Measurements from ENCODE around the gene CCNG1.

The CCNG1 gene

DNA sequence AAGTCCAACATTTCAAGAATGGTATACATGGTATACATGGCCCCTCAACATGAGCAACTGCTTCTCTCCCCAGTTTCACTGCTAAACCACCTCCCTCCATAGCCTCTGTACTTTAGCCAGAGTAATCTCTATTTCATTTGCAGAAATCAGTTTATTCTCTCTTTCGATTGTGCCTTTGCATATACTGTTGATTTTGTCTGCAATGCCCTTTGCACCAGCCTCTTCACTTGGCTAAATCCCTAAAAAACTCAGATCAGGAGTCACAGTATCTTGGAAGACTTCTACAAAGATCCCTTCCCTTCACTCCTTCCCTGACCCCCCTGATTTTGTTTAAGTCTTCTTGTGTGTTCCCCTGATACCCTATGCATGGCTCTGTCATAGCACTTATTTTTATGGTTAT lies 4.9 kb upstream of the CCNG1 start:
- no peak for DNase-seq (ENCODE audit: low spot score)
- TF ChIP-seq CTCF (IDR thresholded peaks at IDR 0.05; ENCODE audit: extremely low read depth, missing control alignments), result no peak

- TF ChIP-seq CTCF (IDR thresholded peaks at IDR 0.05; ENCODE audit: extremely low read depth, missing control alignments), result no peak
- no peak for DNase-seq (ENCODE audit: low spot score)
These were observed 4.1 kb upstream of the CCNG1 start for GRCh38 chr5:163433271-163433670.

- no peak for DNase-seq (ENCODE audit: low spot score)
- TF ChIP-seq CTCF (IDR thresholded peaks at IDR 0.05; ENCODE audit: extremely low read depth, missing control alignments), result no peak
These were observed 3.0 kb upstream of the CCNG1 start for GRCh38 chr5:163434401-163434866.

- no peak for TF ChIP-seq CTCF (IDR thresholded peaks at IDR 0.05; ENCODE audit: extremely low read depth, missing control alignments)
- no peak for DNase-seq (ENCODE audit: low spot score)
These were observed 880 bp upstream of the CCNG1 start for GRCh38 chr5:163436515-163436914.

- TF ChIP-seq CTCF (IDR thresholded peaks at IDR 0.05; ENCODE audit: extremely low read depth, missing control alignments), result no peak
- DNase-seq (ENCODE audit: low spot score), result no peak
These were observed 435 bp upstream of the CCNG1 start for GRCh38 chr5:163437011-163437308.

DNA sequence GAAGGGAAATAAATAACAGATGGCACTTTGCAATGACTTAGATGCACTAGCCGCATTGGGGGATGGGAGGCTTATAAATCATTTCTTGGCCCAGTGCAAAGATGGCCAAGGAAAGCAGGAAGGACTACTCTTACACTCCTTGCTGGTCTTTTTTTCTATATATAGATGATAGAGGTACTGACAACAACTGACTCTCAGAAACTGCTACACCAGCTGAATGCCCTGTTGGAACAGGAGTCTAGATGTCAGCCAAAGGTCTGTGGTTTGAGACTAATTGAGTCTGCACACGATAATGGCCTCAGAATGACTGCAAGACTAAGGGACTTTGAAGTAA lies 1.7 kb downstream of the CCNG1 start:
- no peak for TF ChIP-seq CTCF (IDR thresholded peaks at IDR 0.05; ENCODE audit: extremely low read depth, missing control alignments)
- no peak for DNase-seq (ENCODE audit: low spot score)

DNA sequence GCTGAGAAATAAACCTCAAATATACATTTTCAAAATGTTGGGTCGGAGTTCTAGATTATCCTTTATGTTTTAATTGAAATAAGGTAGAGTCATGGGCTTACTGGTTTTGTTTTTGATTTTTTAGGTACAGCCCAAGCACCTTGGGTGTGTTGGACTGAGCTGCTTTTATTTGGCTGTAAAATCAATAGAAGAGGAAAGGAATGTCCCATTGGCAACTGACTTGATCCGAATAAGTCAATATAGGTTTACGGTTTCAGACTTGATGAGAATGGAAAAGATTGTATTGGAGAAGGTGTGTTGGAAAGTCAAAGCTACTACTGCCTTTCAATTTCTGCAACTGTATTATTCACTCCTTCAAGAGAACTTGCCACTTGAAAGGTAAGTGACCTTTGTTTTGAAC lies 3.6 kb downstream of the CCNG1 start:
- DNase-seq (ENCODE audit: low spot score), result no peak
- TF ChIP-seq CTCF (IDR thresholded peaks at IDR 0.05; ENCODE audit: extremely low read depth, missing control alignments), result no peak

All from GM20000 (cell line).